Stomach (tissue), 9 donors: ENCODE measurements around the gene LDB2. TPM values are rescaled to one million over a fixed set of nuclear protein-coding genes. Genes with fewer than 3 reads are reported as not detected.

ENCODE experiments used
- DNase-seq, 2 donors: peaks; one replicate each; pipeline versions ENCODE4 v3.0.0 to v3.0.0-alpha.2; 2013 to 2019
- H3K27ac ChIP-seq, 5 donors: fragments of 200-600 bp in 4 of 5; sonication (generic) in 4 of 5; one replicate each; pipeline ENCODE4 v1.5.1; 2013 to 2019; ENCODE audit warnings: mild to moderate bottlenecking in 1 of 5, moderate library complexity in 1 of 5
- H3K27me3 ChIP-seq, 3 donors: fragments of 200-600 bp; sonication (generic); one replicate each; pipeline ENCODE4 v1.5.1; 2017 to 2019; ENCODE audit warnings: mixed run types in 1 of 3
- H3K36me3 ChIP-seq, 4 donors: fragments of 200-600 bp; sonication (generic); 1 replicate in 3 of 4; 2 replicates in 1 of 4; pipeline ENCODE4 v1.5.1; 2016 to 2019
- H3K4me1 ChIP-seq, 4 donors: fragments of 200-600 bp; sonication (generic); one replicate each; pipeline ENCODE4 v1.5.1; 2016 to 2019
- H3K4me3 ChIP-seq, 4 donors: fragments of 200-600 bp; sonication (generic) in 3 of 4; one replicate each; pipeline ENCODE4 v1.5.1; 2016 to 2019; ENCODE audit warnings: mild to moderate bottlenecking in 1 of 4
- H3K9me3 ChIP-seq, 4 donors: fragments of 200-600 bp; sonication (generic); one replicate each; pipeline ENCODE4 v1.5.1; 2016 to 2019
- CTCF ChIP-seq, 7 experiments: fragments of 450-650 bp in 4 of 7; fragments of 200-600 bp in 3 of 7; sonication (generic) in 3 of 7; IDR thresholded peaks; one replicate each; pipeline ENCODE4 v1.5.1; 2016 to 2019; ENCODE audit warnings: antibody characterized with exemption in 7 of 7, control low read depth in 2 of 7, mild to moderate bottlenecking in 1 of 7
- EP300 ChIP-seq: sonication (generic); formaldehyde crosslinking; IDR thresholded peaks from one replicate; pipeline ENCODE4 v1.6.1; 2017; ENCODE audit warnings: antibody characterized with exemption
- POLR2A ChIP-seq, 4 donors: fragments of 450-650 bp; IDR thresholded peaks; one replicate each; pipeline ENCODE4 v1.6.1; 2016; ENCODE audit warnings: antibody characterized with exemption in 4 of 4, control low read depth in 2 of 4, mild to moderate bottlenecking in 1 of 4, moderate library complexity in 1 of 4
- POLR2AphosphoS5 ChIP-seq, 3 donors: sonication (generic); formaldehyde crosslinking; IDR thresholded peaks; one replicate each; pipeline ENCODE4 v1.6.1; 2016; ENCODE audit warnings: antibody characterized with exemption in 3 of 3
- WGBS, 5 donors: extraction: QIAGEN DNeasy Blood & Tissue Kit in 3 of 5; methylation state at CpG; one replicate each; pipeline versions ENCODE4 v1.1.5 to v1.1.7; 2013 to 2018; 5-methylcytosine and 5-hydroxymethylcytosine counted together
- intact Hi-C: fragments of 100-400 bp; cut with DNase I; formaldehyde crosslinking; loops from one replicate; pipeline ENCODE4 v1.15.1; 2023; ENCODE audit warnings: low total_unique reads
- polyA plus RNA-seq, 3 donors: library from polyadenylated mRNA; stranded (reverse); fragments of 200-250 nt; gene quantifications; one replicate each; pipeline ENCODE4 v1.2.3, GENCODE V29; 2013
- total RNA-seq, 5 donors: library from RNA; depleted of rRNA; stranded (reverse); fragments of >200 nt; gene quantifications; one replicate each; pipeline versions ENCODE4 v1.1.0 to v1.2.3, GENCODE V29; 2014 to 2016
- donor health status: healthy with polysubstance abuse.
- donor health status: Bipolar disorder and iron deficiency.
- donor health status: healthy.

LDB2 gene
- total and polyA plus RNA-seq, 8 donors: 6.2 to 63.3 (median 12.8) TPM

GRCh38 chr4:16608611-16609125, 289.8 kb downstream of the LDB2 start:
- H3K27ac ChIP-seq: no peak overlapping the region
- no peaks in the 10 kb centered on the region for H3K9me3 ChIP-seq
- intact Hi-C loops: no loop called here
- H3K4me3 ChIP-seq: no peak overlapping the region
- H3K36me3 ChIP-seq: no peaks in the 10 kb centered on the region
- no peak for DNase-seq
- no peaks in the 10 kb centered on the region for H3K27me3 ChIP-seq
- TF ChIP-seq POLR2AphosphoS5 (IDR thresholded peaks at IDR 0.05): no peak
- H3K4me1 ChIP-seq: no peaks in the 10 kb centered on the region
- 88 to 96% (median 93%) methylated on average over 16 of the region's 16 CpGs for WGBS, 5 donors

GRCh38 chr4:16608123-16608522, 290.3 kb downstream of the LDB2 start:
- intact Hi-C loops: no loop called here
- no peaks in the 10 kb centered on the region for H3K9me3 ChIP-seq

GRCh38 chr4:16607241-16608066, 291.0 kb downstream of the LDB2 start:
- TF ChIP-seq POLR2AphosphoS5 (IDR thresholded peaks at IDR 0.05) (no peak), EP300 (no peak), POLR2A (IDR thresholded peaks at IDR 0.05) (no peak), CTCF (IDR thresholded peaks at IDR 0.05) (no peak)
- DNase-seq: no peak
- H3K4me1 ChIP-seq: no peaks in the 10 kb centered on the region
- WGBS, 5 donors: 64 to 75% (median 69%) methylated on average over 7 of the region's 7 CpGs
- no peak overlapping the region for H3K27ac ChIP-seq
- H3K4me3 ChIP-seq: no peak overlapping the region
- H3K9me3 ChIP-seq: no peaks in the 10 kb centered on the region
- H3K27me3 ChIP-seq: no peaks in the 10 kb centered on the region
- H3K36me3 ChIP-seq: no peaks in the 10 kb centered on the region
- intact Hi-C loops: no loop called here

More at GRCh38 chr4:16608123-16608522, 290.3 kb downstream of the LDB2 start:
- Histone ChIP-seq H3K4me1 (no peaks in the 10 kb centered on the region), H3K27ac (no peak overlapping the region), H3K36me3 (no peaks in the 10 kb centered on the region), H3K27me3 (no peaks in the 10 kb centered on the region), H3K4me3 (no peak overlapping the region)
- TF ChIP-seq POLR2AphosphoS5 (IDR thresholded peaks at IDR 0.05): no peak
- TF ChIP-seq CTCF (IDR thresholded peaks at IDR 0.05): no peak
- TF ChIP-seq POLR2A (IDR thresholded peaks at IDR 0.05): no peak
- TF ChIP-seq EP300: no peak
- peak in 1 of 2 donors; percentile 32 for DNase-seq
- WGBS, 5 donors: 63 to 81% (median 68%) methylated on average over 5 of the region's 5 CpGs

GRCh38 chr4:16606691-16607090, 291.8 kb downstream of the LDB2 start:
- no peak for DNase-seq
- no peak overlapping the region for H3K4me3 ChIP-seq
- H3K4me1 ChIP-seq: no peaks in the 10 kb centered on the region
- TF ChIP-seq CTCF (IDR thresholded peaks at IDR 0.05) (no peak), EP300 (no peak), POLR2AphosphoS5 (IDR thresholded peaks at IDR 0.05) (no peak), POLR2A (IDR thresholded peaks at IDR 0.05) (no peak)
- 76 to 91% (median 89%) methylated on average over 2 of the region's 2 CpGs for WGBS, 5 donors
- H3K27ac ChIP-seq: no peak overlapping the region
- intact Hi-C loops: no loop called here
- no peaks in the 10 kb centered on the region for H3K9me3 ChIP-seq
- H3K27me3 ChIP-seq: no peaks in the 10 kb centered on the region
- H3K36me3 ChIP-seq: no peaks in the 10 kb centered on the region

GRCh38 chr4:16603178-16603577, 295.3 kb downstream of the LDB2 start:
- Histone ChIP-seq H3K4me3 (no peak overlapping the region), H3K9me3 (no peaks in the 10 kb centered on the region), H3K27ac (no peak overlapping the region), H3K27me3 (no peaks in the 10 kb centered on the region), H3K36me3 (no peaks in the 10 kb centered on the region), H3K4me1 (peaks cover 0 to 9% (median 3%) of the 10 kb centered on the region in 4 donors)
- DNase-seq: no peak
- intact Hi-C loops: no loop called here
- 64 to 91% (median 79%) methylated on average over 4 of the region's 4 CpGs for WGBS, 5 donors
- TF ChIP-seq EP300 (no peak), POLR2AphosphoS5 (IDR thresholded peaks at IDR 0.05) (no peak), CTCF (IDR thresholded peaks at IDR 0.05) (no peak), POLR2A (IDR thresholded peaks at IDR 0.05) (no peak)
